GM19328 (cell line): ENCODE data around the gene DSCAM.

ENCODE experiments used
- ATAC-seq: cut with Tn5 transposase; IDR thresholded peaks from one replicate; pipeline ENCODE4 v1.9.1; 2021; ENCODE audit warnings: mild to moderate bottlenecking, moderate library complexity; ENCODE audit not compliant: unreplicated experiment

DSCAM gene

GRCh38 chr21:40792691-40793456 is 54.1 kb downstream of the DSCAM start:
- ATAC-seq, result no peak

GRCh38 chr21:40788635-40789034 is 58.3 kb downstream of the DSCAM start:
- no peak for ATAC-seq

DNA sequence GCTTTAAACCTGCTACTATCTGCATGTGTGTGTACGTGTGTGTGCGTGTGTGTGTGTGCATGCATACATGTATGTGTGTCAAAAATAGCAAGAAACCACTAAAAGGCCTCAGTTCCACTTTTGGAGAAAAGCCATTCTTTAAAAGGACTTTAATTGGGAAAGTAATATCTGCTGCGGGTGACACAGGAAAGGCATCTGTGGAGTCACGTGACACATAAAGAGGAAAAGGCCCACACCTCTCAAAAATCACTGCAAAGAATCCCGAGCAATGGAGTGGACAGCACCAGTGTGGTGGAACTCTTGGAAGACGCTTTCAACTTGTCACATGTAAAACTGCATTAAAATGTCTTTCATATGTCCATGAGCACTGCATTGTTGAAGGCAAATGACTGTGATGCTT is 63.6 kb downstream of the DSCAM start:
- ATAC-seq, result no peak

- no peak for ATAC-seq
These were observed 76.4 kb downstream of the DSCAM start for GRCh38 chr21:40770435-40771055.

- no peak for ATAC-seq
These were observed 77.7 kb downstream of the DSCAM start for GRCh38 chr21:40769231-40769630.

DNA sequence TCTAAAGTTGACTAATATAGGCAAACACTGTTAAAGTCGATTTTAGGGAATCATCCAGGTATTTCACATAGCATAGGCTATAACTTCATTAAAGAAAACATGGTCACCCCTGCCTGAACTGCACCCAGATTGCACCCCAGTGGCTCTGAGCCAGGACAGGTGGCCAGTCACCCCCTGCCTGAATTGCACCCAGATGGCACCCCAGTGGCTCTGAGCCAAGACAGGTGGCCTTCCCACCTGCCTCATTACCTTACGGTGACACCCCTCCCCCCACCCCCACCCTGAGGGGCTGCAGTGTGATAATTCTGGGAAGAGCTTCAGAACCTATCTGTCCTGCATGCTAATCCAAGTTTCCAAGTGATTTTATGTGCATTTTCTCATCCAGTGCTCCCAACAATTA is 78.9 kb downstream of the DSCAM start:
- no peak for ATAC-seq

DNA sequence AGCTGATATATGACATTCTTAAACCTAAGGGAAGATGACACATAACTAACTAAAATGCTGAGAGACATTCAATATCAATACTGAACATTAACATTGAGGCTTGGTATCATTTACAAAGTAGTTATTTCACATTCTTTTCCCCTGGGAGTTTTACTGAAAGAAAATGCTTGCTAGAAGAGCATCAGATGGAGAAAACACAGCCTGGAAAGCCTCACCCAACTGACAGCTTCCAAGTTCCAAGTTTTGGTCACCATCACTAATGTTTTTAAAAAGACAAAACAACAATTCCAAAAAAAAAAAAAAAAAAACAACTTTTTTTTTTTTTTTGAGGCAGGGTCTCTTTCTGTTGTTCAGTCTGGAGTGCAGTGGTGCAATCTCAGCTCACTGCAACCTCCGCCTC is 80.6 kb downstream of the DSCAM start:
- ATAC-seq, result no peak

GRCh38 chr21:40765811-40766210 is 81.1 kb downstream of the DSCAM start:
- no peak for ATAC-seq

DNA sequence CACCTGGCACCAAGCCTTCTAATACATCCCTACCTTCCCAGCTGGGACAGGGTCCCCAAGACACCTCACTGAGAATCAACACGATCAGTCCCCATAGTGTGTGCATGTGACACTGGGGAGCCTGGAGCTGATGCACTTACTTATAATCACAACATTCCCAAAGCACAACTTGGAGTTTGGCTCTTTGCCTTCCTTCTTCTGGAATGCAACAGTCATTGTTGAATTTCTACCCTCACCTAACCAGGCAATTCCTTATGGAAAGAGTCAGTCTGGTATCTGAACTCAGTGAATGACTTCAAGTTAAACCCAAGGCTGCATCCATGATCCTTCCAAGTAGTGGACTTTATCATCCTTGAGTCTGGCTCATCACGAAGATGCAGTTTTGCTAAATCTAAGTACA is 86.1 kb downstream of the DSCAM start:
- ATAC-seq, result no peak

- no peak for ATAC-seq
These were observed 87.9 kb downstream of the DSCAM start for GRCh38 chr21:40759061-40759460.

- ATAC-seq, result no peak
These were observed 89.6 kb downstream of the DSCAM start for GRCh38 chr21:40757366-40757765.

GRCh38 chr21:40754466-40754865 is 92.5 kb downstream of the DSCAM start:
- no peak for ATAC-seq

GRCh38 chr21:40753756-40754155 is 93.2 kb downstream of the DSCAM start:
- no peak for ATAC-seq

- no peak for ATAC-seq
These were observed 94.8 kb downstream of the DSCAM start for GRCh38 chr21:40752125-40752524.

DNA sequence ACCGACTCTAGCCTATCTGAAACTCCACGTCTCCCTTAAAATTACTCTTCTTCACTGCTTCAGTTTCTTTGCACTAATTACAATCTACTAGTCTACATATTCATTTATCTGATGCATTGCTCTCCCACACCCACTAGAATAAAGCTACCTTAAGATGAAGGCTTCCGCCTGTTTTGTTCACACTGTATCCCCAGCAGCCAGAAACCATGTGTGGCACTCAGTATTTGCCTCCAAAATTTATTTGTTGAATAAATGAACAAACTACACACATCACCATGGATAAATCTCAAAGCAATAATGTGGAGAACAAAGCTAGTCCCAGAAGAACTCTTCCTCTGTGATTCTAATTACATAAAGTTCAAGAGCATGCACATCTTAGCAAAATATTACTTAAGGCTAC is 95.7 kb downstream of the DSCAM start:
- ATAC-seq, result no peak

DNA sequence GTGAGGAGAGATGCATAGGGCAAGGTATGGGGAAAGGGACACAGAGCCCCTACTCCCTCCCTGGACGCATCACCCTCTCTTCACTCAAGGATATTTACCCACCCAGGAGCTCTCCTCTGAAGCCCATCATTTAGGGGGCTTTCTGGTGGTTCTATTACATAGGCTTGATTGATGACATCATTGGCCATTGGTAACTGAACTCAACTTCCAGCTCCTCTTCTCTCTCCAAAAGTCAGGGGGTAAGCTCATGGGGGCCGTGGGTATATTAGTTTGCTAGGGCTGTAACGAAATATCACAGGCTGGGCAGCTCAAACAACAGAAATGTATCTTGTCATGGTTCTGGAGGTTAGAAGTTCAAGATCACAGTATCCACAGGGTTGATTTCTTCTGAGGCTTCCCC is 110.8 kb downstream of the DSCAM start:
- no peak for ATAC-seq

GRCh38 chr21:40733024-40733397 is 113.9 kb downstream of the DSCAM start:
- ATAC-seq, result no peak

DNA sequence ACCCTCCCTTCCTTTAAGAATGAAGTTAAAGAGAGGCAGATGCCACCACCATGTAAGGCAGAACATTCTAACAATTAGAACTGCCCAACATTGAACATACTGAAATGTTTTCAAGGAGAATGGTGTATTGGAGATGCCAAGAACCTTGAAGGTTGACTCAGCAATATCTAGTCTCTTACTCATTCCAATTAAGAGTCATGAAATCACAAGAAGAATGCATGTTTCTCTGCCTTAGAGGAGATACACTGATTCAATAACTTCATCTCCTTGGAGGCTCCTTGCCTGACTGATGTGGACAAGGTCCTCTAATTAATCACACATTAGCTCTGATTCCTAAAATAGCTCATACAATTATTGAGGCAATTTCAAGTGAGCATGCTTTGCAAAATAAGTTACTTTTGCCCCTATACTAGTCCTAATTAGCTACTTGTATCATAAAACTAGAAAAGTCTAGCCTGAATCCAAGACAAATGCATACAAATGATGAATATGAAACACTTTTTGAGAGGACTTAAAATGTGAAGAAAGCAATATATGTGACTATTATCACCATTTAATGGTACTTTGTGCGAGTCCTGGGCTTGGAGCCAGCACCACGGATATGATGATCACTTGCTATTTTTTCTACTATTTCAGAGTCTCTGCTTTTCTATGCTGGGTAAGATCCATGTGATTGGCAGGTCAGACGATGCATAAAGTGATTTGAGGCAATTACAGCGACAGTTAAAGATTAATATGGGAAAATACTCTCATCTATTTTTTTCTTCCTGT is 114.5 kb downstream of the DSCAM start:
- ATAC-seq, result no peak

DNA sequence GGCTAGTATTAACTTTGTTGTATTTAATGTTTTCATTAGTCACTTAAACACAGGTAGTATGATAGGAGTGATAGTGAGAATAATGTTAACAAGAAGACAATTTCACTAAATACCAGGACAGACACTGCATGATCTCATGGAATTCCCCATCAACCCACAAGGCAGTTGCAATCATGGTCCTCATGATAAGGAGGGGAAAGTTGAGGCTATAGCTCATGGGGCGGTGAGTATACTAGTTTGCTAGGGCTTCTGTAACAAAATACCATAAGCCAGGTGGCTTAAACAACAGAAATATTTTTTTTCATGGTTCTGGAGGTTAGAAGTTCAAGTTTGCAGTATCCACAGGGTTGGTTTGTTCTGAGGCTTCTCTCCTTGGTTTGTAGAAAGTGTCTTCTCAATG is 115.8 kb downstream of the DSCAM start:
- ATAC-seq, result no peak

- ATAC-seq, result no peak
These were observed 116.5 kb downstream of the DSCAM start for GRCh38 chr21:40730426-40730800.

- no peak for ATAC-seq
These were observed 117.1 kb downstream of the DSCAM start for GRCh38 chr21:40729761-40730425.

- no peak for ATAC-seq
These were observed 123.0 kb downstream of the DSCAM start for GRCh38 chr21:40723966-40724365.
